ENCODE measurements around the gene ZDHHC3.

DNA sequence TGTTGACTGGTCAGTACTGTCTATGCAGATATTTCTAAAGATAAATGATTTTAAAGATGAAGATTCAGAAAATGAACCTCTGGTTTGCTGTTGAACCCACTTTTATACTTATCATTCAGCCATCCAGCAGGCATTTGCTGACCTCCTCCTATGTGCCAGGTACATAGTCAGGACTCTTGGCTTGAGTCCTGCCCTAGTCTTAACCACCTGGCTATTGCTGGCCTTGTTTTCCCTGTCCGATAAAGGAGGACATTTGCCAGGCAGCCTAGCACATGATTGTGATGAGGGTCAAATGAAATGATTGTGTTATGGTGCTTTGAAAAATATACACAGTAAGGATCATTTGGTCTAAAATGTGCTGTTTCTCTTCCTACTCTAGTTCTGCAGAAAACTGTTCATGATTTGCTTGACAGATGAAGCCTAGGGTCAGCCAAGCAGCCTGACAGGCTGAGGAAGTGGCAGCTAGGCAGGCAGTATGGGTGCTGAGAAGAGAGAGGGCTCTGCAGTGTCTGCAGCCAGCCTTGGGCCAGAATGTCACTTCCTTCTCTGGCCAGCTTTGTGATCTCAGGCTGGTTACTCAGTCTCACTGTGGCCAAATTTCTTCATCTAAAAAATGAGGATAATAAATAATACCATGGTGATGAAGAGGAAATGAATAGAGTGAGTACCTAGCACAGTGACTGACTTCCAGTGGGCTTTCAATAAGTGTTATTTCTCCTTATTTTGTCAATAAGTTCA is 13.8 kb upstream of the ZDHHC3 start:
- TF ChIP-seq, protein P1, sequence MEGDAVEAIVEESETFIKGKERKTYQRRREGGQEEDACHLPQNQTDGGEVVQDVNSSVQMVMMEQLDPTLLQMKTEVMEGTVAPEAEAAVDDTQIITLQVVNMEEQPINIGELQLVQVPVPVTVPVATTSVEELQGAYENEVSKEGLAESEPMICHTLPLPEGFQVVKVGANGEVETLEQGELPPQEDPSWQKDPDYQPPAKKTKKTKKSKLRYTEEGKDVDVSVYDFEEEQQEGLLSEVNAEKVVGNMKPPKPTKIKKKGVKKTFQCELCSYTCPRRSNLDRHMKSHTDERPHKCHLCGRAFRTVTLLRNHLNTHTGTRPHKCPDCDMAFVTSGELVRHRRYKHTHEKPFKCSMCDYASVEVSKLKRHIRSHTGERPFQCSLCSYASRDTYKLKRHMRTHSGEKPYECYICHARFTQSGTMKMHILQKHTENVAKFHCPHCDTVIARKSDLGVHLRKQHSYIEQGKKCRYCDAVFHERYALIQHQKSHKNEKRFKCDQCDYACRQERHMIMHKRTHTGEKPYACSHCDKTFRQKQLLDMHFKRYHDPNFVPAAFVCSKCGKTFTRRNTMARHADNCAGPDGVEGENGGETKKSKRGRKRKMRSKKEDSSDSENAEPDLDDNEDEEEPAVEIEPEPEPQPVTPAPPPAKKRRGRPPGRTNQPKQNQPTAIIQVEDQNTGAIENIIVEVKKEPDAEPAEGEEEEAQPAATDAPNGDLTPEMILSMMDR (IDR thresholded peaks at IDR 0.05; ENCODE audit: insufficient read depth, low read length), result no peak
- no peak for TF ChIP-seq REST (IDR thresholded peaks at IDR 0.05; ENCODE audit: insufficient replicate concordance, low read depth)
- no peak for TF ChIP-seq POLR2AphosphoS5 (IDR thresholded peaks at IDR 0.05; ENCODE audit: low read depth)
- TF ChIP-seq GABPA (IDR thresholded peaks at IDR 0.05; ENCODE audit: low read depth), result no peak
- no peak for TF ChIP-seq SPI1 (IDR thresholded peaks at IDR 0.05; ENCODE audit: borderline replicate concordance, low read depth)
